Glutamatergic neuron (in vitro differentiated cells): ENCODE results near the gene RASSF7. TPM values are rescaled to one million over a fixed set of nuclear protein-coding genes. Genes with fewer than 3 reads are reported as not detected.
A peak's percentile ranks its signal among the peaks of the same experiment; 100 is the strongest.

Source experiments
- DNase-seq: peaks from one replicate; pipeline ENCODE4 v3.0.0; 2022
- H3K27ac Mint-ChIP-seq: one replicate; pipeline ENCODE4 v1.8.0; 2020; ENCODE audit warnings: mild to moderate bottlenecking, mixed read lengths, inconsistent platforms; ENCODE audit not compliant: unreplicated experiment
- H3K27me3 Mint-ChIP-seq: one replicate; pipeline ENCODE4 v1.8.0; 2020; ENCODE audit warnings: mild to moderate bottlenecking, moderate library complexity, mixed read lengths, inconsistent platforms; ENCODE audit not compliant: unreplicated experiment
- H3K36me3 Mint-ChIP-seq: one replicate; pipeline ENCODE4 v1.8.0; 2020; ENCODE audit warnings: mild to moderate bottlenecking, mixed read lengths, inconsistent platforms; ENCODE audit not compliant: unreplicated experiment
- H3K4me1 Mint-ChIP-seq: one replicate; pipeline ENCODE4 v1.8.0; 2020; ENCODE audit warnings: mild to moderate bottlenecking, low read depth, mixed read lengths, inconsistent platforms; ENCODE audit not compliant: unreplicated experiment
- H3K4me3 Mint-ChIP-seq: one replicate; pipeline ENCODE4 v1.8.0; 2020; ENCODE audit warnings: mild to moderate bottlenecking, mixed read lengths, inconsistent platforms; ENCODE audit not compliant: unreplicated experiment
- H3K9me3 Mint-ChIP-seq: one replicate; pipeline ENCODE4 v1.8.0; 2020; ENCODE audit warnings: mild to moderate bottlenecking, moderate library complexity, mixed read lengths, inconsistent platforms; ENCODE audit not compliant: unreplicated experiment
- total RNA-seq: library from RNA; stranded (reverse); fragmentation: NEBNext Ultra II Directional; extraction: Animal tissue kit (Norgen Biotek cat#: 25700); gene quantifications from one replicate; pipeline ENCODE4 v1.2.1, GENCODE V29; 2021; ENCODE audit not compliant: unreplicated experiment
- TF ChIP-seq, protein P1 (sequence below): fragments of 200-600 bp; sonication (generic); IDR thresholded peaks from one replicate; pipeline ENCODE4 v1.5.0; 2021; ENCODE audit not compliant: partially characterized antibody, unreplicated experiment

The RASSF7 gene
- total RNA-seq, 1 donor from 2014 or later: 9.4 TPM

GRCh38 chr11:563066-563811 lies 2.5 kb downstream of the RASSF7 start:
- H3K9me3 Mint-ChIP-seq: peaks cover 8% of the 10 kb centered on the region
- no peaks in the 10 kb centered on the region for H3K4me1 Mint-ChIP-seq
- H3K27me3 Mint-ChIP-seq: peaks cover 7% of the 10 kb centered on the region
- no peak overlapping the region for H3K27ac Mint-ChIP-seq
- no peak for DNase-seq
- no peaks in the 10 kb centered on the region for H3K36me3 Mint-ChIP-seq
- no peak overlapping the region for H3K4me3 Mint-ChIP-seq
- TF ChIP-seq, protein P1, sequence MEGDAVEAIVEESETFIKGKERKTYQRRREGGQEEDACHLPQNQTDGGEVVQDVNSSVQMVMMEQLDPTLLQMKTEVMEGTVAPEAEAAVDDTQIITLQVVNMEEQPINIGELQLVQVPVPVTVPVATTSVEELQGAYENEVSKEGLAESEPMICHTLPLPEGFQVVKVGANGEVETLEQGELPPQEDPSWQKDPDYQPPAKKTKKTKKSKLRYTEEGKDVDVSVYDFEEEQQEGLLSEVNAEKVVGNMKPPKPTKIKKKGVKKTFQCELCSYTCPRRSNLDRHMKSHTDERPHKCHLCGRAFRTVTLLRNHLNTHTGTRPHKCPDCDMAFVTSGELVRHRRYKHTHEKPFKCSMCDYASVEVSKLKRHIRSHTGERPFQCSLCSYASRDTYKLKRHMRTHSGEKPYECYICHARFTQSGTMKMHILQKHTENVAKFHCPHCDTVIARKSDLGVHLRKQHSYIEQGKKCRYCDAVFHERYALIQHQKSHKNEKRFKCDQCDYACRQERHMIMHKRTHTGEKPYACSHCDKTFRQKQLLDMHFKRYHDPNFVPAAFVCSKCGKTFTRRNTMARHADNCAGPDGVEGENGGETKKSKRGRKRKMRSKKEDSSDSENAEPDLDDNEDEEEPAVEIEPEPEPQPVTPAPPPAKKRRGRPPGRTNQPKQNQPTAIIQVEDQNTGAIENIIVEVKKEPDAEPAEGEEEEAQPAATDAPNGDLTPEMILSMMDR: no peak

DNA sequence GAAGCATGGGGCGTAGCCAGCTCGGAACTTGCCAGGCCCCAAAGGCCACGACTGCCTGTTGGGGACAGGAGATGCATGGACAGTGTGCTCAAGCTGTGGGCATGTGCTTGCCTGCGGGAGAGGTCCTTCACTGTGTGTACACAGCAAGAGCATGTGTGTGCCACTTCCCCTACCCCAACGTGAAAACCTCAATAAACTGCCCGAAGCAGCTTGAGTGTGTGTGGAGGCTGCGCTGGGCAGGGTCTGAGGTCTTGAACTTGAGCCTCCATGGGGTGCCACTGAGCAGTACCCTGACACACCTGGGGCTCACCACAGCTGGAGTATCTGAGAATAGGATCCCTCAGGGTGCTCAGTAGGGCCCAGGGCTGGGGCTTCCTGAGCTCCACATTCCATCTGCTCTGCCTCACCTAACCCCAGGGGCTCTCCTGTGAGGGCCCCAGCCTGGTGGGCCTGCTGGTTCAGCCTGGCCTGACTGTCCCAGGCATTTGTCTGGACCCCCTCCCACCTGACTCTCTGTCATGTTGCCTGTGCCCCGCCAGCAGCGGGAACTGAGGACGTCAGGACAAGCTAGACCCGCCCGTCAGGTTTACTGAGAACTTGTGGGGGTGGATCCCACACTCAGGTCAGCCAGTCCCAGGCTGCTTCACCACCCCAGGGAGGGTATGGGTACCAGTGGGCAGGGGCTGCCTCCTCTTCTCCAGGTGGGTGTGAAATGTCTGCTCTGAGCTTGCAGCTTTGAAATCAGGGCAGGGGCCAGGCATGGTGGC lies 3.2 kb downstream of the RASSF7 start:
- Mint-ChIP-seq H3K27ac (no peak overlapping the region), H3K4me1 (no peaks in the 10 kb centered on the region), H3K4me3 (no peak overlapping the region), H3K27me3 (peaks cover 7% of the 10 kb centered on the region), H3K9me3 (peaks cover 8% of the 10 kb centered on the region), H3K36me3 (no peaks in the 10 kb centered on the region)
- TF ChIP-seq, protein P1: no peak
- DNase-seq: no peak

DNA sequence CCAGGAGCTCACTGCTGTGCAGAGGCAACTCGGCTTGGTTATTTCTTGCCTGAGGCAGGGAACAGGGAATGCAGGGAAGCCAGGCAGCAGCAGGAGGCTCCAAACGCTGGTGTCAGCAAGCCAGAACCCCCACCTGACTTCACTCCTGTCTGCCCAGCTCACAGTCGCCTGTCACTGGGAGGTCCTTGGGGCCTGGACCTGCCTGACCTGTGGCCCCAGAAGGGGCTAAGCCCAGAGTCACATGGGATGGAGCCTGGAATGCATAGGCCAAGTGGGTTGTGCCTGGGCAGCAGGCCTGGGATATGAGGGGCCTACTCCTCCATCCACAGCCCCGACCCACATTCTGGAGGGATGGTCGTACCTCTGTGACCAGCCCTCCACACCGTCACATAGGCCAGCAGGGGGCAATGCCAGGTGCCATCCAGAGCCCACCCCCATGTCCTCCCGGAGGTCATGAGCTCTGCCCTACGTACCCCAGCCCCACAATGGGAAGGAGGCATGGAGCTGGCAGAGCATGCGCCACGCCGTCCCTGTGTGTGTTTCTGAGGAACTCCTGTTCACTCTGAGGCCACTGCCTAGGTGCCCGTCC lies 5.2 kb downstream of the RASSF7 start:
- TF ChIP-seq, protein P1: no peak
- no peaks in the 10 kb centered on the region for H3K36me3 Mint-ChIP-seq
- no peak overlapping the region for H3K27ac Mint-ChIP-seq
- H3K27me3 Mint-ChIP-seq: peaks cover 9% of the 10 kb centered on the region
- no peaks in the 10 kb centered on the region for H3K4me1 Mint-ChIP-seq
- peaks cover 2% of the 10 kb centered on the region for H3K9me3 Mint-ChIP-seq
- H3K4me3 Mint-ChIP-seq: no peak overlapping the region
- DNase-seq: no peak

DNA sequence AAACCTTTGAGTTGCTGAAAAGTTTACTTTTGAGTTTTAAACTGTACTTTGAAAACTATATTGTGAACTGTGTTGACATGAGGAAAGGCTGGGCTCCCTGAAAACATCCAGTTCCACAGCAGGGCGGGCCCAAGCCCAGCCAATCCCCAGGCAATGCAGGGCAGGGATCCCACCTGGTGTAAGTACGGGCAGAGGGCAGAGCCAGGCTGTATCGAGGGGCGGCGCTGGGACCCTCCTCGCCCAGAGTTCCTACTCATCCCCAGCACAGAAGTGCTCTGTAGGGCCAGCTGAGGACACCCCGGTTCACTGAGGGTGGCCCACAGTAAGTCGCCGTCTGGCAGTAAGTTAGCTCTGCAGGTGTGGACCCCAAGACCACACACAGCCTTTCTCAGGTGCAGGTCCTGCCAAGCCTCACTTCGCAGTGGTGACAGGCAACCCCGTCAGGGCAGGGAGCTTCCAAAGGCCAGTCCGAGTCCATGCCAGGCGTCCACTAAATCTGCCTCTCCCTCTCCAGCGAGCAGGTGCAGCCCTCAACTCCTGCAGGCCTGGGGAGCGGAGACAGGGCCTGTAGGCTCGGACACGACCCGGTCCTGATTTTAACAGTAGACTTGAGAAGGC lies 6.3 kb downstream of the RASSF7 start:
- H3K36me3 Mint-ChIP-seq: no peaks in the 10 kb centered on the region
- TF ChIP-seq, protein P1: no peak
- H3K27ac Mint-ChIP-seq: peak overlapping the region; percentile 28
- H3K9me3 Mint-ChIP-seq: peaks cover 2% of the 10 kb centered on the region
- peaks cover 9% of the 10 kb centered on the region for H3K27me3 Mint-ChIP-seq
- no peak for DNase-seq
- no peaks in the 10 kb centered on the region for H3K4me1 Mint-ChIP-seq
- H3K4me3 Mint-ChIP-seq: peak overlapping the region; percentile 85
